ENCODE measurements around the gene HNRNPC. TPM values are rescaled to one million over a fixed set of nuclear protein-coding genes. Genes with fewer than 3 reads are reported as not detected.
"Not testable (repeated sequence)": the region's sequence is repeated elsewhere in the genome, so short reads cannot be mapped to it uniquely, and the experiment has no call there.

Gene HNRNPC
- total RNA-seq, 2 donors from 2014 or later = 251 to 271 TPM

DNA sequence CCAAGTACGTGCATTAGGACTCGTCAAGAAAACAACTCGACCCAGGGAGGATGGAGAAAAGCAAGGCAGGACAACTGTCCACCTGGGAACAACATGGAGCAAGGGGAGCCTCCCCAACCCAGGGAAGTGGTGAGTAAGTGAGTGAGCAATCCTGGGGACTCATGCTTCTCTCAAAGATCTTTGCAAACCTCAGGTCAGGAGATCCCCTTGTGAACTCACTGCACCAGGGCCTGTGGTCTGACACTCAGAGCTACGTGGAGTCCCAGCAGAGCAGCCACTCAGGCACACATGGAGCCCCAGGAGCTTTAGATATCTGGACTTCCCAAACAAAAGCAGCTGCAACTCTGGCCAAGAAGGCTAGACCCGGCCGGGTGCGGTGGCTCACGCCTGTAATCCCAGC lies 101.2 kb downstream of the HNRNPC start:
- ATAC-seq = no peak
- intact Hi-C loops (cut with DNase I, micrococcal nuclease) = no loop called here
- no peak for DNase-seq

DNA sequence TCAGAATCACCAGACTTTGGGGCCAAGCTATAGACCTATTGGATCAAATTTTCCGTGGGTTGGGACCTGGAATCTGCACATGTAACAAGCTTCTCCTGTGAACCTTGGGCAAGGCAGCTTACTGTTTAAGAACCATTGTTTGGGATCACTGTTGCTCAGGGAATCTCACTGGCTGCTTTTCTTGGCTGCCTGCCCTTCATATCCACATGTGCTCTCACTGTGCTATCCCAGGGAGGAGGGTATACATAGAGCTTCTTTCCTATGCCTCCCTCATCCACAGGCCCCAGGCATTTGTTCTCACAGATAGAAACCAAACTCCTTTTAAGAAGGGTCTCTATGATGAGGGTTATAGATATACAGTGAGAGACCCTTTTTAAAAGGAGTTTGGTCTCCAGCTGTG lies 103.6 kb downstream of the HNRNPC start:
- DNase-seq; intact Hi-C loops (cut with DNase I, micrococcal nuclease); ATAC-seq: not testable (repeated sequence)

- intact Hi-C loops (cut with DNase I, micrococcal nuclease); DNase-seq; ATAC-seq: not testable (repeated sequence)
Measured at GRCh38 chr14:21165002-21165605, 104.1 kb downstream of the HNRNPC start.

DNA sequence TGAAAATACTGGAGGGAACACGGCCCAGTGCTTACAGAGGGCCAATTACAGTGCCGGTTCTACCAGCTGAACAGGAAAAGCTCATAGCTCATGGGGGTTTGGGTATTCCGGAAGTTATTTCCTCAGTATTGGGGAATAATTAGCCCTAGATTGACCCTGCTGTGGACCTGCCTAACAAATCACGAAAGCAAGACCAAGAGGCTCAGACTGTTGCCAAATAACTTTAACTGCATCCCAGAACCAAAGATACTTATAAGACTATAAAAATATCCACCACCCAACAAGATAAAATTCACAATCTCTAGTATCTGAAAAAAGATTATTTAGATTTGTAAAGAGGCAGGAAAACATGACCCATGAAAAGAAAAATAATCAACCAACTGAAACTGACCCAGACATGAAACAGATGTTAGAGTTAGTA lies 105.4 kb downstream of the HNRNPC start:
- no peak for DNase-seq
- ATAC-seq = no peak
- intact Hi-C loops (cut with DNase I, micrococcal nuclease) = no loop called here

GRCh38 chr14:21162081-21162480 lies 107.2 kb downstream of the HNRNPC start:
- DNase-seq = no peak
- intact Hi-C loops (cut with DNase I, micrococcal nuclease) = no loop called here

GRCh38 chr14:21160061-21160610 lies 109.1 kb downstream of the HNRNPC start:
- DNase-seq (no peak), ATAC-seq (no peak)
- intact Hi-C loops (cut with DNase I, micrococcal nuclease) = no loop called here

More at GRCh38 chr14:21162081-21162480, 107.2 kb downstream of the HNRNPC start:
- ATAC-seq = no peak

Other genes with a start within 250 kb of the HNRNPC start
- 100 to 1,000 TPM; 135 to 140 TPM for gene NDRG2, start 244.4 kb downstream of the HNRNPC start, total RNA-seq
- gene TPPP2, start 239.2 kb downstream of the HNRNPC start, total RNA-seq = under 1 TPM; 0.28 to 0.58 TPM
- gene RNASE13, start 234.6 kb downstream of the HNRNPC start, total RNA-seq = not detected
- under 1 TPM in 1 of 2 donors, not detected in 1; 0.31 TPM for gene RNASE7, start 227.1 kb downstream of the HNRNPC start, total RNA-seq
- gene RNASE8, start 211.6 kb downstream of the HNRNPC start, total RNA-seq = not detected
- gene ARHGEF40, start 199.1 kb downstream of the HNRNPC start, total RNA-seq = 10 to 100 TPM; 37.2 to 40.8 TPM
- 10 to 100 TPM; 51.1 to 53.7 TPM for gene ZNF219, start 170.8 kb downstream of the HNRNPC start, total RNA-seq
- gene TMEM253, start 168.4 kb downstream of the HNRNPC start, total RNA-seq = 10 to 100 TPM; 37.5 to 46.8 TPM
- gene OR5AU1, start 113.4 kb downstream of the HNRNPC start, total RNA-seq = not detected
- under 1 TPM in 1 of 2 donors, not detected in 1; 0.17 TPM for gene RPGRIP1, start 10.6 kb upstream of the HNRNPC start, total RNA-seq
- 10 to 100 TPM; 38.1 to 39.8 TPM for gene SUPT16H, start 114.6 kb upstream of the HNRNPC start, total RNA-seq
- gene CHD8, start 186.7 kb upstream of the HNRNPC start, total RNA-seq = 10 to 100 TPM; 58.5 to 59.0 TPM
- gene RAB2B, start 207.5 kb upstream of the HNRNPC start, total RNA-seq = 10 to 100 TPM; 13.3 to 16.0 TPM
- gene TOX4, start 207.8 kb upstream of the HNRNPC start, total RNA-seq = 10 to 100 TPM; 80.2 to 85.2 TPM
- 10 to 100 TPM; 24.2 to 28.9 TPM for gene METTL3, start 241.9 kb upstream of the HNRNPC start, total RNA-seq